K562 (cell line): ENCODE data around the gene PCSK5. TPM values are rescaled to one million over a fixed set of nuclear protein-coding genes. Genes with fewer than 3 reads are reported as not detected.

Source experiments
- ATAC-seq: fragments of 200-7000 bp; cut with Tn5 transposase; 3 replicates; pipeline ENCODE4 v1.9.1; 2020; ENCODE audit warnings: moderate library complexity
- BruUV-seq: library from RNA; stranded (reverse); fragments of 400-500 nt; replicated peaks from 2 replicates; lab custom pipeline; 2021; lab: Mats Ljungman, UMichigan
- CTCF ChIA-PET: fragments of 300-600 bp; formaldehyde crosslinking; extraction: SDS; loops from one replicate; lab custom pipeline; 2021; ENCODE audit warnings: low intra/inter-chr PET ratio; lab: Yijun Ruan, JAX
- POLR2A ChIA-PET: fragments of 300-600, 350-650 bp; sonication (Branson Sonifier 250); formaldehyde crosslinking; extraction: SDS; loops from one replicate; lab custom pipeline; 2021; ENCODE audit warnings: antibody characterized with exemption, inconsistent platforms; lab: Yijun Ruan, JAX
- DNase-seq, 4 experiments: peaks; one replicate each; pipeline versions ENCODE4 v3.0.0 to v3.0.0-alpha.2; 2011 to 2018; ENCODE audit warnings: low spot score in 3 of 4, mixed read lengths in 3 of 4; ENCODE audit errors: extremely low read depth in 1 of 4
- FAIRE-seq: peaks from 2 replicates; lab custom pipeline; 2011; peaks lifted over from hg19 to GRCh38; lab: Jason Lieb, UNC
- H2AFZ ChIP-seq: 2 replicates; pipeline ENCODE4 v1.6.0; 2011; ENCODE audit warnings: low read depth, low read length, control low read depth, inconsistent platforms
- H3K27ac ChIP-seq: fragments of 200-600 bp; 3 replicates; pipeline ENCODE4 v1.8.0; 2011; ENCODE audit warnings: low read depth, mild to moderate bottlenecking, control low read depth, inconsistent platforms, low read length, moderate library complexity, mixed read lengths; ENCODE audit errors: extremely low read depth
- H3K27me3 ChIP-seq, 2 experiments: fragments of 300-600 bp in 1 of 2; 2 replicates in 1 of 2; 3 replicates in 1 of 2; pipeline versions ENCODE4 v1.6.0 to v1.8.0; 2011; ENCODE audit warnings: inconsistent platforms in 2 of 2, low read length in 2 of 2, mild to moderate bottlenecking in 1 of 2, mixed read lengths in 1 of 2, moderate library complexity in 1 of 2; ENCODE audit not compliant: control insufficient read depth in 2 of 2, insufficient read depth in 2 of 2
- H3K36me3 ChIP-seq: fragments of 300-600 bp; 3 replicates; pipeline ENCODE4 v1.8.0; 2011; ENCODE audit warnings: mild to moderate bottlenecking, low read length, inconsistent platforms; ENCODE audit not compliant: control insufficient read depth, insufficient read depth
- H3K4me1 ChIP-seq, 2 experiments: fragments of 200-600 bp in 1 of 2; replicated peaks in 1 of 2; 2 replicates in 1 of 2; 3 replicates in 1 of 2; pipeline versions ENCODE4 v1.5.1 to v1.8.0; 2011; ENCODE audit warnings: inconsistent platforms in 2 of 2, low read length in 2 of 2, mild to moderate bottlenecking in 1 of 2, mixed read lengths in 1 of 2, moderate library complexity in 1 of 2; ENCODE audit not compliant: control insufficient read depth in 2 of 2, insufficient read depth in 2 of 2
- H3K4me2 ChIP-seq: 2 replicates; pipeline ENCODE4 v1.6.1; 2011; ENCODE audit warnings: low read length, control low read depth, inconsistent platforms, mixed read lengths; ENCODE audit not compliant: insufficient read depth
- H3K4me3 ChIP-seq: fragments of 200-600 bp; sonication (generic), shearing (Covaris generic); 2 replicates; pipeline ENCODE4 v1.5.1; 2016; ENCODE audit warnings: control low read depth, inconsistent platforms
- H3K79me2 ChIP-seq: fragments of 200-600 bp; 3 replicates; pipeline ENCODE4 v1.8.0; 2011; ENCODE audit warnings: low read length, inconsistent platforms; ENCODE audit not compliant: control insufficient read depth, insufficient read depth
- H3K9ac ChIP-seq, 2 experiments: 2 replicates each; pipeline versions ENCODE4 v1.6.0 to v1.6.1; 2011; ENCODE audit warnings: low read depth in 2 of 2, low read length in 2 of 2, control low read depth in 1 of 2, inconsistent platforms in 1 of 2, mild to moderate bottlenecking in 1 of 2, mixed read lengths in 1 of 2; ENCODE audit not compliant: insufficient read depth in 1 of 2
- H3K9me1 ChIP-seq: one replicate; pipeline ENCODE4 v1.6.0; 2011; ENCODE audit warnings: inconsistent platforms, mild to moderate bottlenecking, low read length, moderate library complexity; ENCODE audit not compliant: control insufficient read depth, insufficient read depth
- H3K9me3 ChIP-seq: replicated peaks from 2 replicates; pipeline ENCODE4 v1.5.1; 2011; ENCODE audit warnings: low read depth, low read length, inconsistent platforms; ENCODE audit not compliant: control insufficient read depth, insufficient read depth
- H4K20me1 ChIP-seq: replicated peaks from 2 replicates; pipeline ENCODE4 v1.6.1; 2011; ENCODE audit warnings: low read length, inconsistent platforms, mixed read lengths; ENCODE audit not compliant: control insufficient read depth, insufficient read depth
- BRF2 ChIP-seq: IDR thresholded peaks from 3 replicates; pipeline ENCODE4 v1.6.1; 2011; ENCODE audit warnings: borderline replicate concordance, mild to moderate bottlenecking; ENCODE audit not compliant: insufficient read length, insufficient read depth
- CBFB ChIP-seq: sonication (generic); formaldehyde crosslinking; IDR thresholded peaks from 2 replicates; pipeline ENCODE4 v1.4.0; 2020; ENCODE audit warnings: mild to moderate bottlenecking, missing genetic modification reagents
- CEBPG ChIP-seq, 3 experiments: fragments of 200-800 bp in 1 of 3; sonication (Bioruptor generic) in 1 of 3; sonication (generic) in 1 of 3; formaldehyde crosslinking in 1 of 3; IDR thresholded peaks in 2 of 3; conservative IDR thresholded peaks in 1 of 3; 2 replicates each; pipeline versions ENCODE4 v1.6.1 to v1.8.0; 2016 to 2022; ENCODE audit warnings: missing compliant biosample characterization in 2 of 3, missing genetic modification characterization in 2 of 3, mild to moderate bottlenecking in 1 of 3, missing genetic modification reagents in 1 of 3
- ETV1 ChIP-seq: fragments of 450-650 bp; conservative IDR thresholded peaks from 2 replicates; pipeline ENCODE4 v1.6.1; 2016; ENCODE audit warnings: missing genetic modification characterization, control low read depth, low read depth, missing compliant biosample characterization
- MAZ ChIP-seq, 2 experiments: fragments of 450-650 bp in 1 of 2; sonication (generic) in 1 of 2; formaldehyde crosslinking; IDR thresholded peaks in 1 of 2; conservative IDR thresholded peaks in 1 of 2; 2 replicates each; pipeline versions ENCODE4 v1.4.0 to v1.5.0; 2020; ENCODE audit warnings: mild to moderate bottlenecking in 1 of 2, missing genetic modification reagents in 1 of 2
- NFE2L1 ChIP-seq: fragments of 450-650 bp; IDR thresholded peaks from 2 replicates; pipeline ENCODE4 v1.6.1; 2016; ENCODE audit warnings: missing genetic modification characterization, low read depth, mild to moderate bottlenecking, missing compliant biosample characterization, moderate library complexity, borderline replicate concordance
- NR1H2 ChIP-seq: sonication (generic); formaldehyde crosslinking; IDR thresholded peaks from 2 replicates; pipeline ENCODE4 v1.4.0; 2020; ENCODE audit warnings: mild to moderate bottlenecking, missing genetic modification reagents
- PCBP2 ChIP-seq: fragments of 200-400 bp; formaldehyde crosslinking; IDR thresholded peaks from 2 replicates; pipeline ENCODE4 v1.6.1; 2018; ENCODE audit warnings: low read length, low read depth, mild to moderate bottlenecking, moderate library complexity; ENCODE audit not compliant: poor library complexity, severe bottlenecking
- SMARCB1 ChIP-seq: IDR thresholded peaks from 2 replicates; pipeline ENCODE4 v1.6.1; 2011; ENCODE audit warnings: improper control_type of control experiment, low read depth; ENCODE audit not compliant: insufficient read length
- STAG1 ChIP-seq: sonication (generic); formaldehyde crosslinking; IDR thresholded peaks from 2 replicates; pipeline ENCODE4 v1.5.0; 2020; ENCODE audit warnings: missing genetic modification reagents, borderline replicate concordance
- TEAD4 ChIP-seq, 2 experiments: sonication (generic) in 1 of 2; formaldehyde crosslinking in 1 of 2; IDR thresholded peaks; 2 replicates each; pipeline versions ENCODE4 v1.6.1 to v1.8.0; 2012 to 2022; ENCODE audit warnings: borderline replicate concordance in 1 of 2, inconsistent platforms in 1 of 2, low read length in 1 of 2, mild to moderate bottlenecking in 1 of 2, missing genetic modification reagents in 1 of 2
- ZNF197 ChIP-seq: fragments of 200-800 bp; sonication (Bioruptor generic); IDR thresholded peaks from 2 replicates; pipeline ENCODE4 v1.6.1; 2016; ENCODE audit warnings: low read depth, missing genetic modification characterization, missing compliant biosample characterization
- ZNF24 ChIP-seq: fragments of 450-650 bp; IDR thresholded peaks from 2 replicates; pipeline ENCODE4 v1.6.1; 2016
- ZNF639 ChIP-seq, 2 experiments: fragments of 200-800 bp in 1 of 2; sonication (Bioruptor generic) in 1 of 2; sonication (generic) in 1 of 2; formaldehyde crosslinking in 1 of 2; IDR thresholded peaks in 1 of 2; conservative IDR thresholded peaks in 1 of 2; 2 replicates each; pipeline versions ENCODE4 v1.5.0 to v1.6.1; 2016 to 2020; ENCODE audit warnings: missing compliant biosample characterization in 1 of 2, missing genetic modification characterization in 1 of 2, missing genetic modification reagents in 1 of 2
- WGBS: fragments of 100-300 bp; shearing (Covaris generic); methylation state at CpG from one replicate; pipeline ENCODE4 v1.1.6; 2016; ENCODE audit warnings: low coverage, mixed read lengths; ENCODE audit not compliant: insufficient coverage; ENCODE audit errors: missing lambda C conversion rate; 5-methylcytosine and 5-hydroxymethylcytosine counted together
- in situ Hi-C: fragments of 300-500 bp; cut with MboI; formaldehyde crosslinking; loops from 4 replicates; pipeline ENCODE4 v1.15.0; 2018; ENCODE audit warnings: inconsistent platforms, mixed read lengths
- intact Hi-C: fragments of 100-400 bp; cut with micrococcal nuclease; formaldehyde crosslinking; loops from 2 replicates; pipeline ENCODE4 v1.14.2; 2022
- polyA plus RNA-seq, 8 experiments: library from polyadenylated mRNA; depleted of rRNA in 4 of 8; stranded (reverse) in 5 of 8; unstranded in 3 of 8; fragments of >200 nt; fragmentation: Nextera tagmentation in 2 of 8; fragmentation: Illumina TruSeq in 1 of 8; extraction: Ambion mirVana in 2 of 8; extraction: Trizol in 1 of 8; gene quantifications; 2 replicates each; pipeline versions ENCODE4 v1.2.1 to v1.2.3, GENCODE V29; 2011 to 2014; ENCODE audit warnings: inconsistent platforms in 1 of 8, missing spikeins in 1 of 8
- total RNA-seq, 7 experiments: library from RNA; depleted of rRNA in 6 of 7; stranded (reverse); fragments of >200 nt in 6 of 7; fragmentation: Illumina TruSeq in 2 of 7; extraction: Trizol in 2 of 7; gene quantifications; 2 replicates each; pipeline versions ENCODE4 v1.2.1 to v1.2.3, GENCODE V29; 2011 to 2021; ENCODE audit warnings: low replicate concordance in 1 of 7

PCSK5 gene
- total and polyA plus RNA-seq, 9 of the 15 experiments (the other 6 are each of a cell fraction or from before 2014, with no cell fraction given), result not detected

GRCh38 chr9:75956161-75956560 is 65.7 kb downstream of the PCSK5 start (continued):
- TF ChIP-seq BRF2, result no peak
- no peak for TF ChIP-seq ETV1 (tag)
- no peak for TF ChIP-seq TEAD4 (IDR thresholded peaks at IDR 0.05; ENCODE audit: low read length)
- TF ChIP-seq TEAD4 (CRISPR knock-in tag; IDR thresholded peaks at IDR 0.05; ENCODE audit: borderline replicate concordance), result no peak

GRCh38 chr9:75957116-75957515 is 66.6 kb downstream of the PCSK5 start:
- no peak for ATAC-seq
- Histone ChIP-seq H2AFZ (no peak overlapping the region), H3K79me2 (no peaks in the 10 kb centered on the region), H3K9me3 (no peaks in the 10 kb centered on the region), H3K9ac (no peak overlapping the region), H3K27me3 (no peaks in the 10 kb centered on the region), H3K4me2 (no peak overlapping the region), H4K20me1 (no peaks in the 10 kb centered on the region), H3K9me1 (no peaks in the 10 kb centered on the region), H3K4me1 (no peaks in the 10 kb centered on the region), H3K36me3 (no peaks in the 10 kb centered on the region), H3K4me3 (no peak overlapping the region), H3K27ac (no peak overlapping the region)
- intact Hi-C loops (no loop called here), in situ Hi-C loops (no loop called here)
- WGBS, result 0% methylated on average over 3 of the region's 3 CpGs
- ChIA-PET POLR2A (no interaction called here), CTCF (no interaction called here)
- no peak for FAIRE-seq
- DNase-seq, result no peak
- no TSS peak for BruUV-seq
- TF ChIP-seq NR1H2 (CRISPR knock-in tag) (no peak), MAZ (CRISPR knock-in tag; conservative IDR thresholded peaks at IDR 0.05 in 1 of 2, IDR thresholded peaks at IDR 0.05 in 1 of 2) (no peak), CEBPG (CRISPR knock-in tag; IDR thresholded peaks at IDR 0.05) (no peak), CEBPG (tag; conservative IDR thresholded peaks at IDR 0.05 in 1 of 2, IDR thresholded peaks at IDR 0.05 in 1 of 2) (no peak), SMARCB1 (no peak), ZNF639 (CRISPR knock-in tag; conservative IDR thresholded peaks at IDR 0.05 in 1 of 2, IDR thresholded peaks at IDR 0.05 in 1 of 2) (no peak), CBFB (no peak), STAG1 (no peak), PCBP2 (no peak), NFE2L1 (no peak), ZNF197 (CRISPR knock-in tag) (no peak), ZNF24 (no peak)
